GM12878 (cell line): ENCODE results near the gene PLD4. TPM values are rescaled to one million over a fixed set of nuclear protein-coding genes. Genes with fewer than 3 reads are reported as not detected.

ENCODE experiments used
- ATAC-seq: fragments of 200-7000 bp; cut with Tn5 transposase; 3 replicates; pipeline ENCODE4 v1.9.1; 2020; ENCODE audit warnings: mild to moderate bottlenecking, moderate library complexity
- BruUV-seq: library from RNA; stranded (reverse); fragments of 400-500 nt; replicated peaks from 2 replicates; lab custom pipeline; 2021; lab: Mats Ljungman, UMichigan
- CTCF ChIA-PET: fragments of 300-600 bp; sonication (Branson Sonifier 250); formaldehyde crosslinking; extraction: SDS; loops from one replicate; lab custom pipeline; 2021; ENCODE audit warnings: inconsistent platforms; lab: Yijun Ruan, JAX
- POLR2A ChIA-PET: fragments of 350-600 bp; formaldehyde crosslinking; extraction: SDS; loops from one replicate; lab custom pipeline; 2021; ENCODE audit warnings: inconsistent platforms; lab: Charles Lee
- RAD21 ChIA-PET: fragments of 300-600 bp; sonication (Branson Sonifier 250); formaldehyde crosslinking; loops from one replicate; lab custom pipeline; 2023; ENCODE audit warnings: antibody characterized with exemption; ENCODE audit not compliant: unreplicated experiment; lab: Charles Lee
- SMC1A ChIA-PET: fragments of 300-600 bp; sonication (Branson Sonifier 250); formaldehyde crosslinking; loops from one replicate; lab custom pipeline; 2023; ENCODE audit not compliant: unreplicated experiment, uncharacterized antibody; lab: Charles Lee
- DNase-seq: peaks from one replicate; pipeline ENCODE4 v3.0.0-alpha.2; 2011; ENCODE audit warnings: low read depth, low spot score
- FAIRE-seq: peaks from 3 replicates; lab custom pipeline; 2011; peaks lifted over from hg19 to GRCh38; lab: Jason Lieb, UNC
- H2AFZ ChIP-seq: 2 replicates; pipeline ENCODE4 v1.6.0; 2011; ENCODE audit warnings: low read depth, low read length, control low read depth; ENCODE audit not compliant: control insufficient read depth
- H3K27ac ChIP-seq: 2 replicates; pipeline ENCODE4 v1.5.1; 2011; ENCODE audit warnings: control low read depth; ENCODE audit not compliant: control insufficient read depth, insufficient read depth
- H3K27me3 ChIP-seq, 2 experiments: replicated peaks in 1 of 2; 2 replicates each; pipeline versions ENCODE4 v1.6.0 to v1.6.1; 2011; ENCODE audit warnings: low read length in 1 of 2; ENCODE audit not compliant: control insufficient read depth in 2 of 2, insufficient read depth in 2 of 2
- H3K36me3 ChIP-seq, 2 experiments: 2 replicates each; pipeline ENCODE4 v1.5.1; 2011; ENCODE audit warnings: low read length in 1 of 2; ENCODE audit not compliant: control insufficient read depth in 2 of 2, insufficient read depth in 2 of 2
- H3K4me1 ChIP-seq: 2 replicates; pipeline ENCODE4 v1.6.1; 2011; ENCODE audit warnings: mild to moderate bottlenecking, low read length, moderate library complexity, mixed read lengths; ENCODE audit not compliant: control insufficient read depth, insufficient read depth
- H3K4me2 ChIP-seq: 2 replicates; pipeline ENCODE4 v1.6.0; 2011; ENCODE audit warnings: control low read depth; ENCODE audit not compliant: control insufficient read depth, insufficient read depth
- H3K4me3 ChIP-seq: fragments of 200-600 bp; sonication (generic); 2 replicates; pipeline ENCODE4 v1.5.1; 2016
- H3K79me2 ChIP-seq: 2 replicates; pipeline ENCODE4 v1.6.0; 2011; ENCODE audit warnings: low read length; ENCODE audit not compliant: control insufficient read depth, insufficient read depth
- H3K9ac ChIP-seq: 2 replicates; pipeline ENCODE4 v1.8.0; 2011; ENCODE audit warnings: low read length, control low read depth, mixed read lengths; ENCODE audit not compliant: control insufficient read depth, insufficient read depth
- H3K9me3 ChIP-seq: replicated peaks from 3 replicates; pipeline ENCODE4 v1.5.1; 2011; ENCODE audit warnings: mild to moderate bottlenecking, low read length; ENCODE audit not compliant: control insufficient read depth, insufficient read depth
- H4K20me1 ChIP-seq: 2 replicates; pipeline ENCODE4 v1.6.0; 2011; ENCODE audit not compliant: control insufficient read depth, insufficient read depth
- ASH2L ChIP-seq: fragments of 300-600, 200-600 bp; sonication (generic); IDR thresholded peaks from 2 replicates; pipeline ENCODE4 v1.6.1; 2017; ENCODE audit warnings: low read depth, mild to moderate bottlenecking, borderline replicate concordance
- BCL3 ChIP-seq: IDR thresholded peaks from 2 replicates; pipeline ENCODE4 v1.6.1; 2011; ENCODE audit warnings: borderline replicate concordance, low read depth, mild to moderate bottlenecking, moderate library complexity, low read length; ENCODE audit not compliant: insufficient read depth, poor library complexity, severe bottlenecking
- CHD2 ChIP-seq: IDR thresholded peaks from 2 replicates; pipeline ENCODE4 v1.6.1; 2011; ENCODE audit warnings: low read depth, low read length, improper control_type of control experiment, borderline replicate concordance
- FOS ChIP-seq: IDR thresholded peaks from 3 replicates; pipeline ENCODE4 v1.6.1; 2011; ENCODE audit warnings: borderline replicate concordance; ENCODE audit not compliant: insufficient read length; ENCODE audit errors: extremely low read depth
- HDAC6 ChIP-seq: fragments of 200-600 bp; sonication (generic); IDR thresholded peaks from one replicate; pipeline ENCODE4 v1.8.0; 2017; ENCODE audit warnings: antibody characterized with exemption; ENCODE audit not compliant: unreplicated experiment
- IRF5 ChIP-seq: fragments of 450-650 bp; IDR thresholded peaks from 2 replicates; pipeline ENCODE4 v1.6.1; 2017; ENCODE audit warnings: borderline replicate concordance
- MYC ChIP-seq: IDR thresholded peaks from 2 replicates; pipeline ENCODE4 v1.6.1; 2011; ENCODE audit warnings: mild to moderate bottlenecking, low read length, moderate library complexity, inconsistent platforms; ENCODE audit not compliant: insufficient read depth, insufficient replicate concordance, insufficient read length, severe bottlenecking
- PAX8 ChIP-seq: fragments of 450-650 bp; IDR thresholded peaks from 2 replicates; pipeline ENCODE4 v1.6.1; 2017; ENCODE audit warnings: mild to moderate bottlenecking, moderate library complexity
- STAT3 ChIP-seq: IDR thresholded peaks from 2 replicates; pipeline ENCODE4 v1.6.1; 2011; ENCODE audit warnings: low read depth, low read length, improper control_type of control experiment
- ZNF687 ChIP-seq: fragments of 450-650 bp; IDR thresholded peaks from 2 replicates; pipeline ENCODE4 v1.6.1; 2017; ENCODE audit warnings: mild to moderate bottlenecking, moderate library complexity
- ZZZ3 ChIP-seq: IDR thresholded peaks from 2 replicates; pipeline ENCODE4 v1.6.1; 2011; ENCODE audit warnings: low read depth; ENCODE audit not compliant: control insufficient read depth, insufficient read length
- WGBS: methylation state at CpG from one replicate; pipeline ENCODE4 v1.1.6; 2016; ENCODE audit warnings: low lambda C conversion rate; ENCODE audit not compliant: insufficient replicate concordance, insufficient coverage; ENCODE audit errors: missing lambda C conversion rate; 5-methylcytosine and 5-hydroxymethylcytosine counted together
- in situ Hi-C: fragments of 300-500 bp; cut with MboI; formaldehyde crosslinking; loops from 9 replicates; pipeline ENCODE4 v1.14.3; 2018; ENCODE audit warnings: mixed read lengths
- intact Hi-C: fragments of 100-400 bp; cut with micrococcal nuclease; formaldehyde crosslinking; loops from one replicate; pipeline ENCODE4 v1.14.2; 2022; ENCODE audit not compliant: unreplicated experiment
- polyA plus RNA-seq, 11 experiments: library from polyadenylated mRNA; depleted of rRNA in 4 of 11; unstranded in 6 of 11; stranded (reverse) in 5 of 11; fragments of >200 nt; fragmentation: Nextera tagmentation in 4 of 11; fragmentation: Illumina TruSeq in 1 of 11; extraction: Ambion mirVana in 4 of 11; extraction: Trizol in 1 of 11; gene quantifications; 1 replicate in 1 of 11; 2 replicates in 10 of 11; pipeline versions ENCODE4 v1.2.1 to v1.2.3, GENCODE V29; 2011 to 2016; ENCODE audit warnings: inconsistent platforms in 2 of 11, missing spikeins in 2 of 11, low read depth in 1 of 11
- total RNA-seq, 4 experiments: library from RNA; depleted of rRNA in 3 of 4; stranded (reverse); fragments of >200 nt in 3 of 4; fragmentation: Illumina TruSeq in 1 of 4; extraction: Trizol in 1 of 4; gene quantifications; 2 replicates each; pipeline versions ENCODE4 v1.2.1 to v1.2.3, GENCODE V29; 2013 to 2021
- TF ChIP-seq, protein P1 (sequence below): IDR thresholded peaks from 2 replicates; pipeline ENCODE4 v1.6.1; 2012; ENCODE audit warnings: low read length, inconsistent platforms

Gene PLD4
- total and polyA plus RNA-seq, 10 of the 15 experiments (the other 5 are each of a cell fraction or from before 2014, with no cell fraction given), result 0.20 to 57.7 (median 9.9) TPM

GRCh38 chr14:104941508-104942365 is 17.1 kb downstream of the PLD4 start:
- Histone ChIP-seq H3K9me3 (no peaks in the 10 kb centered on the region), H4K20me1 (no peaks in the 10 kb centered on the region), H3K9ac (no peak overlapping the region), H3K4me3 (no peak overlapping the region), H2AFZ (no peak overlapping the region), H3K36me3 (no peaks in the 10 kb centered on the region), H3K4me1 (no peaks in the 10 kb centered on the region), H3K27ac (no peak overlapping the region), H3K79me2 (no peaks in the 10 kb centered on the region), H3K27me3 (peaks cover 2 to 3% of the 10 kb centered on the region in 2 experiments; a peak in 2 of 4 replicates), H3K4me2 (no peak overlapping the region)
- ChIA-PET RAD21 (no interaction called here), SMC1A (no interaction called here), CTCF (no interaction called here), POLR2A (no interaction called here)
- ATAC-seq (no peak), FAIRE-seq (no peak), DNase-seq (no peak)
- in situ Hi-C loops, result no loop called here
- 62% methylated on average over 26 of the region's 26 CpGs for WGBS
- BruUV-seq, result no TSS peak
- intact Hi-C loops, result no loop called here
- TF ChIP-seq HDAC6 (no peak), FOS (no peak), CHD2 (no peak), ASH2L (no peak), IRF5 (no peak), MYC (no peak), BCL3 (no peak), ZZZ3 (no peak), PAX8 (no peak), STAT3 (no peak), ZNF687 (no peak)
- TF ChIP-seq, protein P1, sequence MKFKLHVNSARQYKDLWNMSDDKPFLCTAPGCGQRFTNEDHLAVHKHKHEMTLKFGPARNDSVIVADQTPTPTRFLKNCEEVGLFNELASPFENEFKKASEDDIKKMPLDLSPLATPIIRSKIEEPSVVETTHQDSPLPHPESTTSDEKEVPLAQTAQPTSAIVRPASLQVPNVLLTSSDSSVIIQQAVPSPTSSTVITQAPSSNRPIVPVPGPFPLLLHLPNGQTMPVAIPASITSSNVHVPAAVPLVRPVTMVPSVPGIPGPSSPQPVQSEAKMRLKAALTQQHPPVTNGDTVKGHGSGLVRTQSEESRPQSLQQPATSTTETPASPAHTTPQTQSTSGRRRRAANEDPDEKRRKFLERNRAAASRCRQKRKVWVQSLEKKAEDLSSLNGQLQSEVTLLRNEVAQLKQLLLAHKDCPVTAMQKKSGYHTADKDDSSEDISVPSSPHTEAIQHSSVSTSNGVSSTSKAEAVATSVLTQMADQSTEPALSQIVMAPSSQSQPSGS, result no peak
